8988T (cell line): ENCODE data around the gene LCE3C.
"Not testable (repeated sequence)": the region's sequence is repeated elsewhere in the genome, so short reads cannot be mapped to it uniquely, and the experiment has no call there.

ENCODE experiments used
- DNase-seq: peaks from one replicate; pipeline ENCODE4 v3.0.0; 2011

The LCE3C gene

GRCh38 chr1:152599934-152600333 lies at the start of gene LCE3C:
Gene LCE3C, plus strand, starts transcription at chr1:152600234. Its CDS starts 498 bp downstream, at chr1:152600732.
- DNase-seq: no peak

GRCh38 chr1:152565115-152565514 lies 34.9 kb upstream of the LCE3C start:
- DNase-seq: no peak

DNA sequence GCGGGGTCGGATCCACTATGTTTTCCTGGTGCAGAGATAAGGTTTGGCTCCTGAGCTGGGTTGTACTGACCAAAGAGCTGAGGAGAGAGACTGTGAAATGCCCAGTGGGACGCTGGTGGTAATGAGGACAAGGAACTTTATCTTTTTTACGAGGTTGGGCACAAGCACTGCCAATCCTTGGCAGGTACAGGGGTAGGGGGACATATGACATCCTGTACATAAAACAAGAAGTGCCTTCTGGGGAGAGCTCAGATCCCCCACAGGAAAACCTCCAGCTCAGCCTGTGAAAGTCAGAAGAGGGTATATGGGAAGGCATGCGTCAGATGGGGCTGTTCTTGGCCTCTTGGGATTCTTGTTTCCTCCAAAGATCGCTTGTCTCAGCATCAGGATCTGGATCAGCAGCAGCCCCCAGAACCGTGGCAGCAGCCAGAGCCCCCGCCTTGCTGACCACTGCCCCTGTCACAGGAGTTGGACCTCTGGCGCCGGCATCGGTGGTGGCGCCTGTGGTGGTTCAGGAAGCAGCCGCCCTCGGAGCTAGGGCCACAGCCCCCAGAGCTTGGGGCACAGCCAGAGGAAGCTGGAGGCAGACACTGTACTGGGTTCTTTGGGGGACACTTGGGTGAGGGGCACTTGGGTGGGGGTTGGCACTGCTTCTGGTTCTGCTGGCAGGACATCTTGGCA lies 34.4 kb upstream of the LCE3C start:
- DNase-seq: no peak

DNA sequence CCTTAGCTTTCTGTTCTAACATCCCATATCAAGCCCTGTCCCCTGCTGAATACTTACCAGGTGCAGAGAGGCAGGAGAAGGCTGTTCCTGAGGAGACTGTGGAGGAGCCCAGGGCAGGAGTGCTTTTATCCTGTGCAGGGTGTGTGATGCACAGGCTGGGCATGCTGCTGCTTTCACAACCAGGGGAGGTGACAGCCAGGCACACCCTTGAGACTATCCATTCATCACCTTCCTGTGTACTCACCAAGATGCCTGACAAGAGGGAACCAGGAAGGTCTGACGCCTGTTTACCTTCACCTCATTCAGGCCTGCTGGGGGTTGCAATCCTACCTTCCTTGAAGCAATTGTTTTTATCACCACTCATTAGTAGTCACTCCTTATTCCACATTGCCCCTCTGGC lies 33.4 kb upstream of the LCE3C start, which contains the start of gene LCE3E:
LCE3E (minus strand) TSS at position 100 of the 400 bp plus-strand sequence. CDS start 572 bp downstream, outside the sequence.
- DNase-seq: no peak

GRCh38 chr1:152577168-152577567 lies 22.9 kb upstream of the LCE3C start:
- no peak for DNase-seq

DNA sequence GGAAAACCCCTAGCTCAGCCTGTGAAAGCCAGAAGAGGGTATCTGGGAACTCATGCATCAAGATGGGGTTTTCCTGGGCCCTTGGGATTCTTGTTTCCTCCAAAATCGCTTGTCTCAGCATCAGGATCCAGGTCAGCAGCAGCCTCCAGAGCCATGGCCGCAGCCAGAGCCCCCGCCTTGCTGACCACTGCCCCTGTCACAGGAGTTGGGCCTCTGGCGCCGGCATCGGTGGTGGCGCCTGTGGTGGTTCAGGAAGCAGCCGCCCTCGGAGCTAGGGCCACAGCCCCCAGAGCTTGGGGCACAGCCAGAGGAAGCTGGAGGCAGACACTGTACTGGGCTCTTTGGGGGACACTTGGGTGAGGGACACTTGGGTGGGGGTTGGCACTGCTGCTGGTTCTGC lies 20.5 kb upstream of the LCE3C start:
- DNase-seq: not testable (repeated sequence)

- no peak for DNase-seq
Observed at GRCh38 chr1:152580433-152580832, 19.6 kb upstream of the LCE3C start, which contains the start of gene LCE3D. Gene LCE3D, minus strand, starts transcription at chr1:152580516. Its CDS starts 580 bp downstream, at chr1:152579936.

DNA sequence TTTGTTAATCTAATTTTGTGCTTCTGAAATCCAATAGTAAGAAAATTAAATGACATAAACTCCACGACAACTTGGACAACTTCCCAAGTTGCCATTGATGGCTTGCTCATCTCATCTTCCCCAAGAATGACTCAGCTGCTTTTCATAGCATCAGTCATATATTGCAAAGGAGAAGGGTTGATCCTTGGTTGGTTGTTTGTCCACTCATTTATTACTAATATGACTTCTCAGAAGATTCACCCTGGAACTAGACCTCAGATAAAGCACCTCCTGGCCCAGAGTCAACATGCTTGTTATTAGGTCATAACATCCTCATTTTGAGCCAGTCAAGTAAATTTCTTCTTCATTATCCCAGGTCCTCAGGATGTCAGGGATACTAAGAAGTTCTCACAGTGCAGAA lies 17.4 kb upstream of the LCE3C start:
- no peak for DNase-seq

GRCh38 chr1:152585586-152585985 lies 14.4 kb upstream of the LCE3C start:
- no peak for DNase-seq

DNA sequence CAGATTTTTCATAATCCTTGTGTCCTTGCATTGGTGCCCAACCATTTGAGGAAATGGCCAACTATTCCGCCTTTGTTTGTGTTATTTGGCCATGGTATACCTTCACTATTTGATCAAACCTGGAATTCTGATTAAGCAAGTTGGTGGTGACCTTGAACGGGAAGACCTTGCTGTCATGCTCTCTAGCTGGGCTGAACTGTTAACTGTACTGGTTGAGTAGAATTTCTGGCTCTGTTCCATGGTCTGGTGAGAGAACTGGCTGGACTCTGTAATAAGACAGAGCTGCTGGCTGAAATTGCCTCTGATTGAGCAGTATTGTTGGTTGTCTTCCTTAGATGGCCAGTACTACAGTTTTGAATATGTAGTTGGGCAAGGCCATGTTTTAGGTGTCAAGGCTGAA lies 3.0 kb upstream of the LCE3C start:
- DNase-seq: no peak

DNA sequence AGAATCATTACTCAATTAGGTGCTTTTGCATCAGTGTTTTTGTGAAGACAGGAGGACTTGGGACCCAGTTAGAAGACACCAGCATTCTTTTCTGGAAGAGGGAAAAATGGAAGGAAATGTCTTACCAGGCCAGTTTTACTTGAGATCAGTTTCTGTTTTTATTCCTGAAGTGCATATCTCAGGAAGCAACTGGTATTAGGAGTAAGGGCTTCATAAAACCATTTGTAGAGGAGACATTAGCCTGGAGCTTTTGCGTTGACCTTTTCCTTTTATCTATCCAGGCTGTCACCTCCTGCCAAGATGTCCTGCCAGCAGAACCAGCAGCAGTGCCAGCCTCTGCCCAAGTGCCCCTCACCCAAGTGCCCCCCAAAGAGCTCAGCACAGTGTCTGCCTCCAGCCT lies 13.5 kb downstream of the LCE3C start, which contains the start of gene LCE3B:
LCE3B (plus strand) TSS at position 301 of the 400 bp plus-strand sequence; CDS start at position 301, 0 bp downstream.
- no peak for DNase-seq

DNA sequence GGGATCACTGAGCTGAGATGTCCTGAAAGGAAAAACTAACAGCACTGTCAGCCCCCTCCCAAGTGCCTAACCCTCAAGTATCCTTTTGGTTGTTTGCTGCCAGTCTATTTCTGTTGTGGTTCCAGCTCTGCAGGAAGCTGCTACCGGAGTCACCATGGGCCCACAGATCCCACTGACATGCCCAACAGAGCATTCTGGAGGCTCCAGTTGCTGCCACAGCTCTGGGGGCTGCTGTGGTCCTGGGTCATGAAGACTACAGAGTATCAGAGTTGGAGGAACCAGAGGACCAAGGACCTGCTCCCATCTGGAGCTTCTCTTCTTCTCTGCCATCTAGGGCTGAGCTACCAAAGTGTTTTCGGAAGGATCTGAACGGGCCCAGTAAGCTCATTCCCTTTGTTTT lies 22.0 kb downstream of the LCE3C start:
- no peak for DNase-seq

DNA sequence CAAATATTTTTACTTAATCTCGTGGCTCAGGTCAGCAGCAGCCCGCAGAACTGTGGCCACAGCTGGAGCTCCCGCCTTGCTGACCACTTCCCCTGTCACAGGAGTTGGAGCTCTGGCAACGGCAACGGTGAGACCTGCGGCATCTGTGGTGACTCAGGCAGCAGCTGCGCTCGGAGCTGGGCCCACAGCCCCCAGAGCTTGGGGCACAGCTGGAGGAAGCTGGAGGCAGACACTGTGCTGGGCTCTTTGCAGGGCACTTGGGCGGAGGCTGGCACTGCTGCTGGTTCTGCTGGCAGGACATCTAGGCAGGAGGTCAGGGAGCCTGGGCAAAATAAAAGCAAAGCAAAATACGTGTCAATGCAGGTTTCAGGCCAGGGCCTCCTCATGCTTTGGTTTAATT lies 22.8 kb downstream of the LCE3C start, which contains the start of gene LCE3A:
LCE3A (minus strand) TSS at position 301 of the 400 bp plus-strand sequence; CDS start at position 301, 0 bp downstream.
- DNase-seq: no peak

- DNase-seq: no peak
Observed at GRCh38 chr1:152623203-152623844, 23.3 kb downstream of the LCE3C start.

DNA sequence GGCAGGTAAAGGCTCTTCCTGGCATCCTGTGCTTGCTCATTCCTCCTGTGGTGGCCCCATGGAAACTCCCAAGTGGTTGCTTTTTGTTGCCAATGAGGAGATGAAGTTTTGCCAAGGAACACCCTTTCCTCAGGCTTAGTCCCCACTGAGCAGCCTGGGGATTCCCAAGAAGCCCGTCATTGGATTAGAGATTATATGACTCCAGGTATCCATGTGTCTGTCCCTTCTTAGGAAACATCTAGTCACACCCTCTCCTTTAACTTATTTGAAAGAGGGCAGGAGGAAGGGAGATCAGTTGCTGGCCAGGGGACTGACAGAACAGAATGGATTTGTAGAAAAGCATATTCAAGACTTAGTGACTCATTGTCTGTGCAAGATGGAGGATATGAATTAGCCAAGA lies 26.7 kb downstream of the LCE3C start:
- no peak for DNase-seq

- no peak for DNase-seq
Observed at GRCh38 chr1:152630596-152630995, 30.6 kb downstream of the LCE3C start.

DNA sequence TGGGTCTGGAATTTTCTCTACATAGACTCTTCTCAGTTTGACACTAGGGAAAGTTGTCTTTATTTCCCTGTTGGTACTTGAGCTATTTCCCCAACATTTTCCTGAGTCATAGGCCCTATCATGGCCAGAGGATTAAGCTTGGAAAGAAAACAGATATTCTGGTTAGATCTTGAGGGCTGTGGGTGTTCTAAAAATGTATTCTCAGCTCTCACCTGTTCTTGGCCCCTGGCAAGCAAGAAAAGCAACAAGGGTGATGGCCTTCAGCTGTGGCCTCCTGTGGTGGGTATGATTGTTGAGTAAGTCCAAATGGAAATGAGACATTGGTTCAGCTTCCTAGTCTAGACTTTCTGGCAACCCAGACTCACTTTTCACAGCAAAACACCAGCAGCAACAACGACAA lies 40.3 kb downstream of the LCE3C start:
- no peak for DNase-seq

GRCh38 chr1:152643945-152644344 lies 43.9 kb downstream of the LCE3C start:
- no peak for DNase-seq

DNA sequence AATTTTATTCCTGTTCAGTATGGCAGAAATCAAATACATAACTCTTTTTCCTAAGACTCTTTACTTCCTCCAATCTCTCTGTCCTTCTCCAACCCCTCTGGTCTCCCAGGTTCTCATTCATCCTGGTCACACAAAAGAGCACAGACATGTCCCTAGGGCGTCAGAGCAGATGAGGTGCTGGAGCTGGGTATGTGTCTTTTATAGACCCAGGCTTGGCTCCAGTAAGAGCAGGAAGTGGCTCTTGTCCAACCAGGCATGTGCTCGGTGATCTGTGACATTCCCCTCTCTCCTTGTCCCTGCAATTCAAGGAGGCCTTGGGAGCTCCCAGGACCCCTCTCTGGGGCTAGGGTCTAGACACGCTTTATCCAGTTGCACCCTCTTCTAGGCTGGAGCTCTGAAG lies 45.1 kb downstream of the LCE3C start:
- no peak for DNase-seq

GRCh38 chr1:152646656-152647055 lies 46.6 kb downstream of the LCE3C start:
- no peak for DNase-seq
